HEK293 (cell line): ENCODE data around the gene PLEKHG2.

Experiments
- CTCF ChIA-PET: fragments of 350-600 bp; formaldehyde crosslinking; extraction: SDS; loops from one replicate; lab custom pipeline; 2021; ENCODE audit warnings: antibody characterized with exemption; lab: Yijun Ruan, JAX
- POLR2A ChIA-PET: fragments of 300-600 bp; formaldehyde crosslinking; extraction: SDS; loops from one replicate; lab custom pipeline; 2020; ENCODE audit warnings: antibody characterized with exemption, inconsistent platforms; lab: Yijun Ruan, JAX
- H3K27ac ChIP-seq: fragments of 200-500 bp; sonication (Bioruptor generic); 2 replicates; pipeline ENCODE4 v1.5.1; 2014; ENCODE audit warnings: low read depth, low read length, control low read depth, inconsistent platforms; ENCODE audit errors: extremely low read depth
- H3K36me3 ChIP-seq, 2 experiments: fragments of 200-500 bp in 1 of 2; sonication (Bioruptor generic) in 1 of 2; 1 replicate in 1 of 2; 2 replicates in 1 of 2; pipeline ENCODE4 v1.5.1; 2014 to 2017; ENCODE audit warnings: inconsistent platforms in 2 of 2, low read length in 2 of 2; ENCODE audit not compliant: control insufficient read depth in 2 of 2, insufficient read depth in 1 of 2
- H3K4me1 ChIP-seq: fragments of 200-500 bp; sonication (Bioruptor generic); 2 replicates; pipeline ENCODE4 v1.5.1; 2014; ENCODE audit warnings: mild to moderate bottlenecking, low read length, inconsistent platforms; ENCODE audit not compliant: control insufficient read depth, insufficient read depth
- H3K4me3 ChIP-seq: 2 replicates; pipeline ENCODE4 v1.5.1; 2011; ENCODE audit warnings: low read depth, mild to moderate bottlenecking, control low read depth, low read length, moderate library complexity
- H3K9me3 ChIP-seq: fragments of 200-500 bp; sonication (Bioruptor generic); 2 replicates; pipeline ENCODE4 v1.5.1; 2014; ENCODE audit warnings: low read depth, low read length, inconsistent platforms; ENCODE audit not compliant: control insufficient read depth, insufficient read depth
- SETDB1 ChIP-seq: IDR thresholded peaks from one replicate; pipeline ENCODE4 v1.6.1; 2017; ENCODE audit warnings: mild to moderate bottlenecking, low read length, moderate library complexity, mixed read lengths; ENCODE audit not compliant: insufficient read length
- ZBTB1 ChIP-seq: fragments of 450-650 bp; formaldehyde crosslinking; IDR thresholded peaks from 2 replicates; pipeline ENCODE4 v1.5.1; 2016; ENCODE audit warnings: missing biosample characterization, missing genetic modification characterization
- ZBTB20 ChIP-seq: fragments of 450-650 bp; formaldehyde crosslinking; IDR thresholded peaks from 2 replicates; pipeline ENCODE4 v1.5.1; 2016; ENCODE audit warnings: missing biosample characterization, missing genetic modification characterization
- ZBTB48 ChIP-seq: fragments of 450-650 bp; formaldehyde crosslinking; IDR thresholded peaks from 2 replicates; pipeline ENCODE4 v1.5.1; 2016; ENCODE audit warnings: missing biosample characterization, missing genetic modification characterization
- ZBTB7A ChIP-seq: fragments of 450-650 bp; formaldehyde crosslinking; IDR thresholded peaks from 2 replicates; pipeline ENCODE4 v1.5.1; 2016; ENCODE audit warnings: low read depth, missing biosample characterization, missing genetic modification characterization
- ZNF19 ChIP-seq: fragments of 450-650 bp; formaldehyde crosslinking; IDR thresholded peaks from 2 replicates; pipeline ENCODE4; 2016; ENCODE audit warnings: missing biosample characterization, missing genetic modification characterization, low read depth
- ZNF335 ChIP-seq: fragments of 450-650 bp; formaldehyde crosslinking; conservative IDR thresholded peaks from 2 replicates; pipeline ENCODE4 v1.5.1; 2016; ENCODE audit warnings: missing biosample characterization, missing genetic modification characterization
- ZNF544 ChIP-seq: fragments of 450-650 bp; formaldehyde crosslinking; IDR thresholded peaks from 2 replicates; pipeline ENCODE4 v1.5.0; 2017; ENCODE audit warnings: missing biosample characterization, missing genetic modification characterization
- ZNF670 ChIP-seq: fragments of 450-650 bp; formaldehyde crosslinking; IDR thresholded peaks from 2 replicates; pipeline ENCODE4 v1.5.1; 2016; ENCODE audit warnings: missing biosample characterization, missing genetic modification characterization, low read depth
- ZXDB ChIP-seq: fragments of 450-650 bp; formaldehyde crosslinking; IDR thresholded peaks from 2 replicates; pipeline ENCODE4 v1.5.1; 2016; ENCODE audit warnings: missing biosample characterization, missing genetic modification characterization
- TF ChIP-seq, protein P1 (sequence below): fragments of 450-650 bp; formaldehyde crosslinking; IDR thresholded peaks from 2 replicates; pipeline ENCODE4 v1.5.1; 2016; ENCODE audit warnings: missing biosample characterization, missing genetic modification characterization
- TF ChIP-seq, protein P2 (sequence below): fragments of 450-650 bp; formaldehyde crosslinking; IDR thresholded peaks from 2 replicates; pipeline ENCODE4 v1.5.1; 2017; ENCODE audit warnings: missing biosample characterization, missing genetic modification characterization
- TF ChIP-seq, protein P3 (sequence below): fragments of 450-650 bp; formaldehyde crosslinking; IDR thresholded peaks from 2 replicates; pipeline ENCODE4 v1.5.1; 2016; ENCODE audit warnings: missing biosample characterization, missing genetic modification characterization
- TF ChIP-seq, protein P4 (sequence below): fragments of 450-650 bp; formaldehyde crosslinking; IDR thresholded peaks from 2 replicates; pipeline ENCODE4 v1.5.1; 2017; ENCODE audit warnings: missing biosample characterization, mild to moderate bottlenecking, missing genetic modification characterization, moderate library complexity
- TF ChIP-seq, protein P5 (sequence below): fragments of 450-650 bp; formaldehyde crosslinking; IDR thresholded peaks from 2 replicates; pipeline ENCODE4 v1.5.1; 2016; ENCODE audit warnings: missing biosample characterization, missing genetic modification characterization, borderline replicate concordance
- TF ChIP-seq, protein P6 (sequence below): sonication (generic); formaldehyde crosslinking; IDR thresholded peaks from 2 replicates; pipeline ENCODE4 v1.8.1; 2022; ENCODE audit warnings: mild to moderate bottlenecking, moderate library complexity, missing genetic modification reagents
- TF ChIP-seq, protein P7 (sequence below): fragments of 450-650 bp; formaldehyde crosslinking; conservative IDR thresholded peaks from 2 replicates; pipeline ENCODE4 v1.5.1; 2016; ENCODE audit warnings: low read depth, missing biosample characterization, missing genetic modification characterization

PLEKHG2 gene

DNA sequence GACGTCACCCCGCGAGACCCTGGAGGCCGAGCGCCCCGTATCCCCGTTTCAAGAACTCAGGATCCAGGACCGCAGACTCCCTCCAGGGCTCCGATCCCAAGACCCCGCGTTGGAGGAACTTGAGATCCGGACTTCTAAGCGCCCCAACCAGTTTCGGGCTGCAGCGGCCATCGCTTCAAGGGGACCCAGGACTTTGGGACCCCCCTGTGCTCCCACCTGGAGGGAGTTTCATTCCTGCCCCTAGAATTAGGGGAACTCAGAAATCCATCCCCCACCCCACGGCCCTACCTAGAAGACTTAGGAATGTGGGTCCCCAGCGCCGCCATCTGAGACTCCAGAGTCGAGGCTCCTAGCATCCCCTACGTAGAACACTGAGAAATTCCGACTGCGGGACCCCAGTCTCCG is 400 bp downstream of the PLEKHG2 start:
- H3K4me3 ChIP-seq, result peak overlapping the region; percentile 69
- ChIA-PET POLR2A (interaction anchor here (1.0 to 2.4 kb wide), 11 partner anchors 9 to 71 kb away, joined by 4 to 68 read pairs (median 18); partner anchors contain the start of genes MED29, PAF1, RPS16 and SAMD4B), CTCF (interaction anchor here (0.6 to 2.4 kb wide), 13 partner anchors 12 to 290 kb away, joined by 3 to 63 read pairs (median 8); partner anchors contain the start of genes EID2B, GMFG, MED29 and PAF1)
- peaks cover 33% of the 10 kb centered on the region for H3K4me1 ChIP-seq
- H3K27ac ChIP-seq, result peak overlapping the region; percentile 91
- no peaks in the 10 kb centered on the region for H3K9me3 ChIP-seq
- H3K36me3 ChIP-seq, result peaks cover 26 to 29% of the 10 kb centered on the region in 2 experiments; a peak in 2 of 3 replicates
- TF ChIP-seq ZBTB48 (tag by site-specific recombination) (peak; percentile 76), ZNF19 (tag by site-specific recombination) (0 out of 2 replicates have a peak, but pooled peaks have one; percentile 2), ZNF335 (tag by site-specific recombination) (peak; percentile 65), ZBTB1 (0 out of 2 replicates have a peak, but pooled peaks have one; percentile 6), SETDB1 (no peak), ZBTB20 (tag by site-specific recombination) (peak; percentile 93), ZBTB7A (peak; percentile 93; the same call in 1 of the 2 replicates), ZNF544 (tag by site-specific recombination) (0 out of 2 replicates have a peak, but pooled peaks have one; percentile 58), ZNF670 (no peak), ZXDB (tag by site-specific recombination) (peak; percentile 81; the same call in 1 of the 2 replicates)
- TF ChIP-seq, protein P1, sequence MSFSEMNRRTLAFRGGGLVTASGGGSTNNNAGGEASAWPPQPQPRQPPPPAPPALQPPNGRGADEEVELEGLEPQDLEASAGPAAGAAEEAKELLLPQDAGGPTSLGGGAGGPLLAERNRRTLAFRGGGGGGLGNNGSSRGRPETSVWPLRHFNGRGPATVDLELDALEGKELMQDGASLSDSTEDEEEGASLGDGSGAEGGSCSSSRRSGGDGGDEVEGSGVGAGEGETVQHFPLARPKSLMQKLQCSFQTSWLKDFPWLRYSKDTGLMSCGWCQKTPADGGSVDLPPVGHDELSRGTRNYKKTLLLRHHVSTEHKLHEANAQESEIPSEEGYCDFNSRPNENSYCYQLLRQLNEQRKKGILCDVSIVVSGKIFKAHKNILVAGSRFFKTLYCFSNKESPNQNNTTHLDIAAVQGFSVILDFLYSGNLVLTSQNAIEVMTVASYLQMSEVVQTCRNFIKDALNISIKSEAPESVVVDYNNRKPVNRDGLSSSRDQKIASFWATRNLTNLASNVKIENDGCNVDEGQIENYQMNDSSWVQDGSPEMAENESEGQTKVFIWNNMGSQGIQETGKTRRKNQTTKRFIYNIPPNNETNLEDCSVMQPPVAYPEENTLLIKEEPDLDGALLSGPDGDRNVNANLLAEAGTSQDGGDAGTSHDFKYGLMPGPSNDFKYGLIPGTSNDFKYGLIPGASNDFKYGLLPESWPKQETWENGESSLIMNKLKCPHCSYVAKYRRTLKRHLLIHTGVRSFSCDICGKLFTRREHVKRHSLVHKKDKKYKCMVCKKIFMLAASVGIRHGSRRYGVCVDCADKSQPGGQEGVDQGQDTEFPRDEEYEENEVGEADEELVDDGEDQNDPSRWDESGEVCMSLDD (tag by site-specific recombination), result peak; percentile 97; the same call in 1 of the 2 replicates
- TF ChIP-seq, protein P2, sequence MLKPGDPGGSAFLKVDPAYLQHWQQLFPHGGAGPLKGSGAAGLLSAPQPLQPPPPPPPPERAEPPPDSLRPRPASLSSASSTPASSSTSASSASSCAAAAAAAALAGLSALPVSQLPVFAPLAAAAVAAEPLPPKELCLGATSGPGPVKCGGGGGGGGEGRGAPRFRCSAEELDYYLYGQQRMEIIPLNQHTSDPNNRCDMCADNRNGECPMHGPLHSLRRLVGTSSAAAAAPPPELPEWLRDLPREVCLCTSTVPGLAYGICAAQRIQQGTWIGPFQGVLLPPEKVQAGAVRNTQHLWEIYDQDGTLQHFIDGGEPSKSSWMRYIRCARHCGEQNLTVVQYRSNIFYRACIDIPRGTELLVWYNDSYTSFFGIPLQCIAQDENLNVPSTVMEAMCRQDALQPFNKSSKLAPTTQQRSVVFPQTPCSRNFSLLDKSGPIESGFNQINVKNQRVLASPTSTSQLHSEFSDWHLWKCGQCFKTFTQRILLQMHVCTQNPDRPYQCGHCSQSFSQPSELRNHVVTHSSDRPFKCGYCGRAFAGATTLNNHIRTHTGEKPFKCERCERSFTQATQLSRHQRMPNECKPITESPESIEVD (tag by site-specific recombination), result no peak
- TF ChIP-seq, protein P3, sequence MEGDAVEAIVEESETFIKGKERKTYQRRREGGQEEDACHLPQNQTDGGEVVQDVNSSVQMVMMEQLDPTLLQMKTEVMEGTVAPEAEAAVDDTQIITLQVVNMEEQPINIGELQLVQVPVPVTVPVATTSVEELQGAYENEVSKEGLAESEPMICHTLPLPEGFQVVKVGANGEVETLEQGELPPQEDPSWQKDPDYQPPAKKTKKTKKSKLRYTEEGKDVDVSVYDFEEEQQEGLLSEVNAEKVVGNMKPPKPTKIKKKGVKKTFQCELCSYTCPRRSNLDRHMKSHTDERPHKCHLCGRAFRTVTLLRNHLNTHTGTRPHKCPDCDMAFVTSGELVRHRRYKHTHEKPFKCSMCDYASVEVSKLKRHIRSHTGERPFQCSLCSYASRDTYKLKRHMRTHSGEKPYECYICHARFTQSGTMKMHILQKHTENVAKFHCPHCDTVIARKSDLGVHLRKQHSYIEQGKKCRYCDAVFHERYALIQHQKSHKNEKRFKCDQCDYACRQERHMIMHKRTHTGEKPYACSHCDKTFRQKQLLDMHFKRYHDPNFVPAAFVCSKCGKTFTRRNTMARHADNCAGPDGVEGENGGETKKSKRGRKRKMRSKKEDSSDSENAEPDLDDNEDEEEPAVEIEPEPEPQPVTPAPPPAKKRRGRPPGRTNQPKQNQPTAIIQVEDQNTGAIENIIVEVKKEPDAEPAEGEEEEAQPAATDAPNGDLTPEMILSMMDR, result 0 out of 2 replicates have a peak, but pooled peaks have one; percentile 1
- TF ChIP-seq, protein P4, sequence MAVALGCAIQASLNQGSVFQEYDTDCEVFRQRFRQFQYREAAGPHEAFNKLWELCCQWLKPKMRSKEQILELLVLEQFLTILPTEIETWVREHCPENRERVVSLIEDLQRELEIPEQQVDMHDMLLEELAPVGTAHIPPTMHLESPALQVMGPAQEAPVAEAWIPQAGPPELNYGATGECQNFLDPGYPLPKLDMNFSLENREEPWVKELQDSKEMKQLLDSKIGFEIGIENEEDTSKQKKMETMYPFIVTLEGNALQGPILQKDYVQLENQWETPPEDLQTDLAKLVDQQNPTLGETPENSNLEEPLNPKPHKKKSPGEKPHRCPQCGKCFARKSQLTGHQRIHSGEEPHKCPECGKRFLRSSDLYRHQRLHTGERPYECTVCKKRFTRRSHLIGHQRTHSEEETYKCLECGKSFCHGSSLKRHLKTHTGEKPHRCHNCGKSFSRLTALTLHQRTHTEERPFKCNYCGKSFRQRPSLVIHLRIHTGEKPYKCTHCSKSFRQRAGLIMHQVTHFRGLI (tag by site-specific recombination), result no peak
- TF ChIP-seq, protein P5, sequence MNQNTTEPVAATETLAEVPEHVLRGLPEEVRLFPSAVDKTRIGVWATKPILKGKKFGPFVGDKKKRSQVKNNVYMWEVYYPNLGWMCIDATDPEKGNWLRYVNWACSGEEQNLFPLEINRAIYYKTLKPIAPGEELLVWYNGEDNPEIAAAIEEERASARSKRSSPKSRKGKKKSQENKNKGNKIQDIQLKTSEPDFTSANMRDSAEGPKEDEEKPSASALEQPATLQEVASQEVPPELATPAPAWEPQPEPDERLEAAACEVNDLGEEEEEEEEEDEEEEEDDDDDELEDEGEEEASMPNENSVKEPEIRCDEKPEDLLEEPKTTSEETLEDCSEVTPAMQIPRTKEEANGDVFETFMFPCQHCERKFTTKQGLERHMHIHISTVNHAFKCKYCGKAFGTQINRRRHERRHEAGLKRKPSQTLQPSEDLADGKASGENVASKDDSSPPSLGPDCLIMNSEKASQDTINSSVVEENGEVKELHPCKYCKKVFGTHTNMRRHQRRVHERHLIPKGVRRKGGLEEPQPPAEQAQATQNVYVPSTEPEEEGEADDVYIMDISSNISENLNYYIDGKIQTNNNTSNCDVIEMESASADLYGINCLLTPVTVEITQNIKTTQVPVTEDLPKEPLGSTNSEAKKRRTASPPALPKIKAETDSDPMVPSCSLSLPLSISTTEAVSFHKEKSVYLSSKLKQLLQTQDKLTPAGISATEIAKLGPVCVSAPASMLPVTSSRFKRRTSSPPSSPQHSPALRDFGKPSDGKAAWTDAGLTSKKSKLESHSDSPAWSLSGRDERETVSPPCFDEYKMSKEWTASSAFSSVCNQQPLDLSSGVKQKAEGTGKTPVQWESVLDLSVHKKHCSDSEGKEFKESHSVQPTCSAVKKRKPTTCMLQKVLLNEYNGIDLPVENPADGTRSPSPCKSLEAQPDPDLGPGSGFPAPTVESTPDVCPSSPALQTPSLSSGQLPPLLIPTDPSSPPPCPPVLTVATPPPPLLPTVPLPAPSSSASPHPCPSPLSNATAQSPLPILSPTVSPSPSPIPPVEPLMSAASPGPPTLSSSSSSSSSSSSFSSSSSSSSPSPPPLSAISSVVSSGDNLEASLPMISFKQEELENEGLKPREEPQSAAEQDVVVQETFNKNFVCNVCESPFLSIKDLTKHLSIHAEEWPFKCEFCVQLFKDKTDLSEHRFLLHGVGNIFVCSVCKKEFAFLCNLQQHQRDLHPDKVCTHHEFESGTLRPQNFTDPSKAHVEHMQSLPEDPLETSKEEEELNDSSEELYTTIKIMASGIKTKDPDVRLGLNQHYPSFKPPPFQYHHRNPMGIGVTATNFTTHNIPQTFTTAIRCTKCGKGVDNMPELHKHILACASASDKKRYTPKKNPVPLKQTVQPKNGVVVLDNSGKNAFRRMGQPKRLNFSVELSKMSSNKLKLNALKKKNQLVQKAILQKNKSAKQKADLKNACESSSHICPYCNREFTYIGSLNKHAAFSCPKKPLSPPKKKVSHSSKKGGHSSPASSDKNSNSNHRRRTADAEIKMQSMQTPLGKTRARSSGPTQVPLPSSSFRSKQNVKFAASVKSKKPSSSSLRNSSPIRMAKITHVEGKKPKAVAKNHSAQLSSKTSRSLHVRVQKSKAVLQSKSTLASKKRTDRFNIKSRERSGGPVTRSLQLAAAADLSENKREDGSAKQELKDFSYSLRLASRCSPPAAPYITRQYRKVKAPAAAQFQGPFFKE, result peak; percentile 78; the same call in 1 of the 2 replicates
- TF ChIP-seq, protein P6, sequence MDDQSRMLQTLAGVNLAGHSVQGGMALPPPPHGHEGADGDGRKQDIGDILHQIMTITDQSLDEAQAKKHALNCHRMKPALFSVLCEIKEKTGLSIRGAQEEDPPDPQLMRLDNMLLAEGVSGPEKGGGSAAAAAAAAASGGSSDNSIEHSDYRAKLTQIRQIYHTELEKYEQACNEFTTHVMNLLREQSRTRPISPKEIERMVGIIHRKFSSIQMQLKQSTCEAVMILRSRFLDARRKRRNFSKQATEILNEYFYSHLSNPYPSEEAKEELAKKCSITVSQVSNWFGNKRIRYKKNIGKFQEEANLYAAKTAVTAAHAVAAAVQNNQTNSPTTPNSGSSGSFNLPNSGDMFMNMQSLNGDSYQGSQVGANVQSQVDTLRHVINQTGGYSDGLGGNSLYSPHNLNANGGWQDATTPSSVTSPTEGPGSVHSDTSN (CRISPR knock-in tag), result no peak; the same call in 1 of the 2 replicates
- TF ChIP-seq, protein P7, sequence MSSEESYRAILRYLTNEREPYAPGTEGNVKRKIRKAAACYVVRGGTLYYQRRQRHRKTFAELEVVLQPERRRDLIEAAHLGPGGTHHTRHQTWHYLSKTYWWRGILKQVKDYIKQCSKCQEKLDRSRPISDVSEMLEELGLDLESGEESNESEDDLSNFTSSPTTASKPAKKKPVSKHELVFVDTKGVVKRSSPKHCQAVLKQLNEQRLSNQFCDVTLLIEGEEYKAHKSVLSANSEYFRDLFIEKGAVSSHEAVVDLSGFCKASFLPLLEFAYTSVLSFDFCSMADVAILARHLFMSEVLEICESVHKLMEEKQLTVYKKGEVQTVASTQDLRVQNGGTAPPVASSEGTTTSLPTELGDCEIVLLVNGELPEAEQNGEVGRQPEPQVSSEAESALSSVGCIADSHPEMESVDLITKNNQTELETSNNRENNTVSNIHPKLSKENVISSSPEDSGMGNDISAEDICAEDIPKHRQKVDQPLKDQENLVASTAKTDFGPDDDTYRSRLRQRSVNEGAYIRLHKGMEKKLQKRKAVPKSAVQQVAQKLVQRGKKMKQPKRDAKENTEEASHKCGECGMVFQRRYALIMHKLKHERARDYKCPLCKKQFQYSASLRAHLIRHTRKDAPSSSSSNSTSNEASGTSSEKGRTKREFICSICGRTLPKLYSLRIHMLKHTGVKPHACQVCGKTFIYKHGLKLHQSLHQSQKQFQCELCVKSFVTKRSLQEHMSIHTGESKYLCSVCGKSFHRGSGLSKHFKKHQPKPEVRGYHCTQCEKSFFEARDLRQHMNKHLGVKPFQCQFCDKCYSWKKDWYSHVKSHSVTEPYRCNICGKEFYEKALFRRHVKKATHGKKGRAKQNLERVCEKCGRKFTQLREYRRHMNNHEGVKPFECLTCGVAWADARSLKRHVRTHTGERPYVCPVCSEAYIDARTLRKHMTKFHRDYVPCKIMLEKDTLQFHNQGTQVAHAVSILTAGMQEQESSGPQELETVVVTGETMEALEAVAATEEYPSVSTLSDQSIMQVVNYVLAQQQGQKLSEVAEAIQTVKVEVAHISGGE, result no peak
